ENCODE results near the gene BPIFB2.

DNA sequence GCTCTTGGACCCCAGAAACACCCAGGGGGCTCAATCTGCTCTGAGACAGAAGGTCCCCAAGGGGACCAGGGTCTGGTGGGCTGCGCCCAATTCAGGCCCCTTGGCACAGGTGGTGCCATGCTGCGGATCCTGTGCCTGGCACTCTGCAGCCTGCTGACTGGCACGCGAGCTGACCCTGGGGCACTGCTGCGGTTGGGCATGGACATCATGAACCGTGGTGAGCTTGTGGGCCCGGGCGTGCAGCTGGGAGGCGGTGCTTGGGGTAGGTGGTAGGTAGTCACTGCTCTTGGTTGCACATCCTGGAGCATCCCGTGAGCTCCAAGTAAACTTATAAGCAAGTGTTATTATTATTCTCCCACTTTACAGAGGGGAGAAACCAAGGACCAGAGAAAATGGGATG lies 24.0 kb downstream of the BPIFB2 start, which contains the start of gene BPIFB6:
- TF ChIP-seq, protein P1, sequence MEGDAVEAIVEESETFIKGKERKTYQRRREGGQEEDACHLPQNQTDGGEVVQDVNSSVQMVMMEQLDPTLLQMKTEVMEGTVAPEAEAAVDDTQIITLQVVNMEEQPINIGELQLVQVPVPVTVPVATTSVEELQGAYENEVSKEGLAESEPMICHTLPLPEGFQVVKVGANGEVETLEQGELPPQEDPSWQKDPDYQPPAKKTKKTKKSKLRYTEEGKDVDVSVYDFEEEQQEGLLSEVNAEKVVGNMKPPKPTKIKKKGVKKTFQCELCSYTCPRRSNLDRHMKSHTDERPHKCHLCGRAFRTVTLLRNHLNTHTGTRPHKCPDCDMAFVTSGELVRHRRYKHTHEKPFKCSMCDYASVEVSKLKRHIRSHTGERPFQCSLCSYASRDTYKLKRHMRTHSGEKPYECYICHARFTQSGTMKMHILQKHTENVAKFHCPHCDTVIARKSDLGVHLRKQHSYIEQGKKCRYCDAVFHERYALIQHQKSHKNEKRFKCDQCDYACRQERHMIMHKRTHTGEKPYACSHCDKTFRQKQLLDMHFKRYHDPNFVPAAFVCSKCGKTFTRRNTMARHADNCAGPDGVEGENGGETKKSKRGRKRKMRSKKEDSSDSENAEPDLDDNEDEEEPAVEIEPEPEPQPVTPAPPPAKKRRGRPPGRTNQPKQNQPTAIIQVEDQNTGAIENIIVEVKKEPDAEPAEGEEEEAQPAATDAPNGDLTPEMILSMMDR (IDR thresholded peaks at IDR 0.05): no peak
- TF ChIP-seq POLR2AphosphoS5 (IDR thresholded peaks at IDR 0.05; ENCODE audit: low read depth, low read length) (no peak), TCF7L2 (IDR thresholded peaks at IDR 0.05; ENCODE audit: low read depth, low read length) (no peak), SIN3A (IDR thresholded peaks at IDR 0.05; ENCODE audit: borderline replicate concordance, insufficient read depth, low read depth, low read length) (no peak)
- TF ChIP-seq, protein P2, sequence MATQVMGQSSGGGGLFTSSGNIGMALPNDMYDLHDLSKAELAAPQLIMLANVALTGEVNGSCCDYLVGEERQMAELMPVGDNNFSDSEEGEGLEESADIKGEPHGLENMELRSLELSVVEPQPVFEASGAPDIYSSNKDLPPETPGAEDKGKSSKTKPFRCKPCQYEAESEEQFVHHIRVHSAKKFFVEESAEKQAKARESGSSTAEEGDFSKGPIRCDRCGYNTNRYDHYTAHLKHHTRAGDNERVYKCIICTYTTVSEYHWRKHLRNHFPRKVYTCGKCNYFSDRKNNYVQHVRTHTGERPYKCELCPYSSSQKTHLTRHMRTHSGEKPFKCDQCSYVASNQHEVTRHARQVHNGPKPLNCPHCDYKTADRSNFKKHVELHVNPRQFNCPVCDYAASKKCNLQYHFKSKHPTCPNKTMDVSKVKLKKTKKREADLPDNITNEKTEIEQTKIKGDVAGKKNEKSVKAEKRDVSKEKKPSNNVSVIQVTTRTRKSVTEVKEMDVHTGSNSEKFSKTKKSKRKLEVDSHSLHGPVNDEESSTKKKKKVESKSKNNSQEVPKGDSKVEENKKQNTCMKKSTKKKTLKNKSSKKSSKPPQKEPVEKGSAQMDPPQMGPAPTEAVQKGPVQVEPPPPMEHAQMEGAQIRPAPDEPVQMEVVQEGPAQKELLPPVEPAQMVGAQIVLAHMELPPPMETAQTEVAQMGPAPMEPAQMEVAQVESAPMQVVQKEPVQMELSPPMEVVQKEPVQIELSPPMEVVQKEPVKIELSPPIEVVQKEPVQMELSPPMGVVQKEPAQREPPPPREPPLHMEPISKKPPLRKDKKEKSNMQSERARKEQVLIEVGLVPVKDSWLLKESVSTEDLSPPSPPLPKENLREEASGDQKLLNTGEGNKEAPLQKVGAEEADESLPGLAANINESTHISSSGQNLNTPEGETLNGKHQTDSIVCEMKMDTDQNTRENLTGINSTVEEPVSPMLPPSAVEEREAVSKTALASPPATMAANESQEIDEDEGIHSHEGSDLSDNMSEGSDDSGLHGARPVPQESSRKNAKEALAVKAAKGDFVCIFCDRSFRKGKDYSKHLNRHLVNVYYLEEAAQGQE (IDR thresholded peaks at IDR 0.05; ENCODE audit: insufficient read depth in 1 of 2, low read depth in 2 of 2, low read length in 1 of 2): no peak

Measured in Panc1 (cell line).